K562 (cell line): Measurements from ENCODE around the gene LGR6. TPM values are rescaled to one million over a fixed set of nuclear protein-coding genes. Genes with fewer than 3 reads are reported as not detected.
A peak's percentile ranks its signal among the peaks of the same experiment; 100 is the strongest.

ENCODE experiments used
- CAMTA2 ChIP-seq: fragments of 250-450 bp; sonication (Bioruptor Pico); conservative IDR thresholded peaks from 2 replicates; pipeline ENCODE4 v1.5.1; 2022
- CXXC5 ChIP-seq: fragments of 250-450 bp; sonication (Bioruptor Pico); IDR thresholded peaks from 2 replicates; pipeline ENCODE4 v1.8.0; 2022; ENCODE audit warnings: inconsistent platforms, mild to moderate bottlenecking, moderate library complexity
- EGR1 ChIP-seq: fragments of 450-650 bp; conservative IDR thresholded peaks from 2 replicates; pipeline ENCODE4 v1.6.1; 2017; ENCODE audit warnings: mild to moderate bottlenecking
- EWSR1 ChIP-seq: fragments of 450-650 bp; IDR thresholded peaks from 2 replicates; pipeline ENCODE4 v1.6.1; 2018; ENCODE audit warnings: borderline replicate concordance, mild to moderate bottlenecking, low read depth, moderate library complexity; ENCODE audit not compliant: partially characterized antibody
- GABPA ChIP-seq: fragments of 200-800 bp; sonication (Bioruptor generic); conservative IDR thresholded peaks from 2 replicates; pipeline ENCODE4 v1.6.1; 2016; ENCODE audit warnings: low read depth, missing genetic modification characterization, missing compliant biosample characterization
- GATAD2A ChIP-seq: fragments of 450-650 bp; IDR thresholded peaks from 2 replicates; pipeline ENCODE4 v1.6.1; 2017
- KDM5B ChIP-seq: fragments of 200-600 bp; sonication (generic); IDR thresholded peaks from 2 replicates; pipeline ENCODE4 v1.6.1; 2012; ENCODE audit warnings: low read depth, mild to moderate bottlenecking, moderate library complexity, low read length, control low read depth, inconsistent platforms; ENCODE audit not compliant: insufficient replicate concordance
- KLF10 ChIP-seq: fragments of 250-450 bp; sonication (Bioruptor Pico); IDR thresholded peaks from 2 replicates; pipeline ENCODE4 v1.6.1; 2021; ENCODE audit warnings: matching md5 sums
- NCOA2 ChIP-seq, 2 experiments: fragments of 450-650 bp; IDR thresholded peaks; 2 replicates each; pipeline ENCODE4 v1.6.1; 2018; ENCODE audit warnings: mild to moderate bottlenecking in 2 of 2, moderate library complexity in 1 of 2; ENCODE audit not compliant: partially characterized antibody in 2 of 2
- NFE2 ChIP-seq: IDR thresholded peaks from 2 replicates; pipeline ENCODE4 v1.6.1; 2014; ENCODE audit warnings: antibody characterized with exemption, low read depth
- POLR2AphosphoS5 ChIP-seq: IDR thresholded peaks from 2 replicates; pipeline ENCODE4 v1.6.1; 2011; ENCODE audit warnings: mild to moderate bottlenecking, low read depth, low read length, moderate library complexity; ENCODE audit not compliant: control insufficient read depth, insufficient read depth
- POLR2B ChIP-seq: fragments of 450-650 bp; IDR thresholded peaks from 2 replicates; pipeline ENCODE4 v1.6.1; 2018; ENCODE audit warnings: low read depth; ENCODE audit not compliant: partially characterized antibody
- POLR2G ChIP-seq: fragments of 200-400 bp; formaldehyde crosslinking; IDR thresholded peaks from 2 replicates; pipeline ENCODE4 v1.6.1; 2017; ENCODE audit warnings: low read depth, mild to moderate bottlenecking, antibody characterized with exemption, low read length, moderate library complexity
- RBBP5 ChIP-seq: fragments of 200-600 bp; sonication (generic); IDR thresholded peaks from 2 replicates; pipeline ENCODE4 v1.6.1; 2012; ENCODE audit warnings: borderline replicate concordance, mild to moderate bottlenecking, low read length, control low read depth, inconsistent platforms; ENCODE audit not compliant: insufficient read depth, poor library complexity, severe bottlenecking
- TAF1 ChIP-seq: IDR thresholded peaks from 2 replicates; pipeline ENCODE4 v1.6.1; 2011; ENCODE audit warnings: mild to moderate bottlenecking, low read length, moderate library complexity; ENCODE audit not compliant: insufficient read depth, control insufficient read depth, severe bottlenecking; ENCODE audit errors: extremely low read depth
- ZNF445 ChIP-seq: fragments of 250-450 bp; sonication (Bioruptor Pico); IDR thresholded peaks from 2 replicates; pipeline ENCODE4 v1.4.0; 2020; ENCODE audit warnings: low read depth, mild to moderate bottlenecking, moderate library complexity
- ZNF644 ChIP-seq: fragments of 200-800 bp; sonication (Bioruptor generic); IDR thresholded peaks from 2 replicates; pipeline ENCODE4 v1.6.1; 2016; ENCODE audit warnings: low read depth, missing genetic modification characterization, missing compliant biosample characterization
- ZNF785 ChIP-seq: fragments of 250-450 bp; sonication (Bioruptor Pico); IDR thresholded peaks from 2 replicates; pipeline ENCODE4 v1.4.0; 2020; ENCODE audit warnings: mild to moderate bottlenecking
- polyA plus RNA-seq, 8 experiments: library from polyadenylated mRNA; depleted of rRNA in 4 of 8; stranded (reverse) in 5 of 8; unstranded in 3 of 8; fragments of >200 nt; fragmentation: Nextera tagmentation in 2 of 8; fragmentation: Illumina TruSeq in 1 of 8; extraction: Ambion mirVana in 2 of 8; extraction: Trizol in 1 of 8; gene quantifications; 2 replicates each; pipeline versions ENCODE4 v1.2.1 to v1.2.3, GENCODE V29; 2011 to 2014; ENCODE audit warnings: inconsistent platforms in 1 of 8, missing spikeins in 1 of 8
- total RNA-seq, 7 experiments: library from RNA; depleted of rRNA in 6 of 7; stranded (reverse); fragments of >200 nt in 6 of 7; fragmentation: Illumina TruSeq in 2 of 7; extraction: Trizol in 2 of 7; gene quantifications; 2 replicates each; pipeline versions ENCODE4 v1.2.1 to v1.2.3, GENCODE V29; 2011 to 2021; ENCODE audit warnings: low replicate concordance in 1 of 7
- TF ChIP-seq, protein P1 (sequence below): fragments of 200-800 bp; sonication (Bioruptor generic); IDR thresholded peaks from 2 replicates; pipeline ENCODE4 v1.6.1; 2017; ENCODE audit warnings: missing genetic modification characterization, missing compliant biosample characterization
- TF ChIP-seq, protein P2 (sequence below): sonication (generic); formaldehyde crosslinking; IDR thresholded peaks from 2 replicates; pipeline ENCODE4 v1.8.0; 2023; ENCODE audit warnings: missing genetic modification reagents, mild to moderate bottlenecking, borderline replicate concordance
- TF ChIP-seq, protein P3 (sequence below): sonication (generic); formaldehyde crosslinking; IDR thresholded peaks from 2 replicates; pipeline ENCODE4 v1.8.0; 2022; ENCODE audit warnings: missing genetic modification reagents, mild to moderate bottlenecking, moderate library complexity, borderline replicate concordance

Gene LGR6
- total and polyA plus RNA-seq, 9 of the 15 experiments (the other 6 are each of a cell fraction or from before 2014, with no cell fraction given), result 0.01 to 0.54 (median 0.17) TPM; not detected in 1

DNA sequence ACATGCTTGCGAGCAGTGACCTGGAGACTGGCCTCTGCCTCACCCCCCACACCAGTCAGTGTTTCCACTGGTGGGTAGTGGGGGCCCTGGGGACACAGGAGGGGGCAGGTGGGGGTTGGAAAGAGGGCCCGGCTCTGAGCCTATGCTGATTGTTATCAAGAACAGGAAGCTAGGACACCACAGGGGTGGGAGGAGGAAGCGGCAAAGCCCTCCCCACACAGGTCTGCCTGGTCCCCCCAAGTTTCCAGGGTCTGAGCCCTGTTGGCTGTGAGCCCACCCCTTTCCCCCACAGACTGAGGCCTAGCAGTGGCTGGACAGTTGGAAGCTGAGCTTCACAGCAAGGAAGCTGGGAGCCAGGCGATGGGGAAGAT lies 31.6 kb upstream of the LGR6 start (continued):
- TF ChIP-seq, protein P1, sequence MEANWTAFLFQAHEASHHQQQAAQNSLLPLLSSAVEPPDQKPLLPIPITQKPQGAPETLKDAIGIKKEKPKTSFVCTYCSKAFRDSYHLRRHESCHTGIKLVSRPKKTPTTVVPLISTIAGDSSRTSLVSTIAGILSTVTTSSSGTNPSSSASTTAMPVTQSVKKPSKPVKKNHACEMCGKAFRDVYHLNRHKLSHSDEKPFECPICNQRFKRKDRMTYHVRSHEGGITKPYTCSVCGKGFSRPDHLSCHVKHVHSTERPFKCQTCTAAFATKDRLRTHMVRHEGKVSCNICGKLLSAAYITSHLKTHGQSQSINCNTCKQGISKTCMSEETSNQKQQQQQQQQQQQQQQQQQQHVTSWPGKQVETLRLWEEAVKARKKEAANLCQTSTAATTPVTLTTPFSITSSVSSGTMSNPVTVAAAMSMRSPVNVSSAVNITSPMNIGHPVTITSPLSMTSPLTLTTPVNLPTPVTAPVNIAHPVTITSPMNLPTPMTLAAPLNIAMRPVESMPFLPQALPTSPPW (CRISPR knock-in tag), result peak; percentile 94
- TF ChIP-seq NFE2 (0 out of 2 replicates have a peak, but pooled peaks have one; percentile 19), RBBP5 (peak; percentile 31), TAF1 (peak; percentile 57), EGR1 (peak; percentile 34; the same call in 1 of the 2 replicates), GATAD2A (0 out of 2 replicates have a peak, but pooled peaks have one; percentile 34), CXXC5 (peak; percentile 14; the same call in 1 of the 2 replicates), KDM5B (peak; percentile 45), KLF10 (CRISPR knock-in tag) (no peak), POLR2B (peak; percentile 14), ZNF445 (CRISPR knock-in tag) (no peak), ZNF785 (no peak), CAMTA2 (no peak), EWSR1 (no peak), ZNF644 (tag) (peak; percentile 79; the same call in 1 of the 2 replicates), GABPA (tag) (peak; percentile 75), POLR2G (peak; percentile 43; the same call in 1 of the 2 replicates), POLR2AphosphoS5 (peak; percentile 33; the same call in 1 of the 2 replicates), NCOA2 (IDR thresholded peaks at IDR 0.05; ENCODE audit: partially characterized antibody in 2 of 2) (no peak)
- TF ChIP-seq, protein P2, sequence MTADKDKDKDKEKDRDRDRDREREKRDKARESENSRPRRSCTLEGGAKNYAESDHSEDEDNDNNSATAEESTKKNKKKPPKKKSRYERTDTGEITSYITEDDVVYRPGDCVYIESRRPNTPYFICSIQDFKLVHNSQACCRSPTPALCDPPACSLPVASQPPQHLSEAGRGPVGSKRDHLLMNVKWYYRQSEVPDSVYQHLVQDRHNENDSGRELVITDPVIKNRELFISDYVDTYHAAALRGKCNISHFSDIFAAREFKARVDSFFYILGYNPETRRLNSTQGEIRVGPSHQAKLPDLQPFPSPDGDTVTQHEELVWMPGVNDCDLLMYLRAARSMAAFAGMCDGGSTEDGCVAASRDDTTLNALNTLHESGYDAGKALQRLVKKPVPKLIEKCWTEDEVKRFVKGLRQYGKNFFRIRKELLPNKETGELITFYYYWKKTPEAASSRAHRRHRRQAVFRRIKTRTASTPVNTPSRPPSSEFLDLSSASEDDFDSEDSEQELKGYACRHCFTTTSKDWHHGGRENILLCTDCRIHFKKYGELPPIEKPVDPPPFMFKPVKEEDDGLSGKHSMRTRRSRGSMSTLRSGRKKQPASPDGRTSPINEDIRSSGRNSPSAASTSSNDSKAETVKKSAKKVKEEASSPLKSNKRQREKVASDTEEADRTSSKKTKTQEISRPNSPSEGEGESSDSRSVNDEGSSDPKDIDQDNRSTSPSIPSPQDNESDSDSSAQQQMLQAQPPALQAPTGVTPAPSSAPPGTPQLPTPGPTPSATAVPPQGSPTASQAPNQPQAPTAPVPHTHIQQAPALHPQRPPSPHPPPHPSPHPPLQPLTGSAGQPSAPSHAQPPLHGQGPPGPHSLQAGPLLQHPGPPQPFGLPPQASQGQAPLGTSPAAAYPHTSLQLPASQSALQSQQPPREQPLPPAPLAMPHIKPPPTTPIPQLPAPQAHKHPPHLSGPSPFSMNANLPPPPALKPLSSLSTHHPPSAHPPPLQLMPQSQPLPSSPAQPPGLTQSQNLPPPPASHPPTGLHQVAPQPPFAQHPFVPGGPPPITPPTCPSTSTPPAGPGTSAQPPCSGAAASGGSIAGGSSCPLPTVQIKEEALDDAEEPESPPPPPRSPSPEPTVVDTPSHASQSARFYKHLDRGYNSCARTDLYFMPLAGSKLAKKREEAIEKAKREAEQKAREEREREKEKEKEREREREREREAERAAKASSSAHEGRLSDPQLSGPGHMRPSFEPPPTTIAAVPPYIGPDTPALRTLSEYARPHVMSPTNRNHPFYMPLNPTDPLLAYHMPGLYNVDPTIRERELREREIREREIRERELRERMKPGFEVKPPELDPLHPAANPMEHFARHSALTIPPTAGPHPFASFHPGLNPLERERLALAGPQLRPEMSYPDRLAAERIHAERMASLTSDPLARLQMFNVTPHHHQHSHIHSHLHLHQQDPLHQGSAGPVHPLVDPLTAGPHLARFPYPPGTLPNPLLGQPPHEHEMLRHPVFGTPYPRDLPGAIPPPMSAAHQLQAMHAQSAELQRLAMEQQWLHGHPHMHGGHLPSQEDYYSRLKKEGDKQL (CRISPR knock-in tag), result 0 out of 2 replicates have a peak, but pooled peaks have one; percentile 7
- TF ChIP-seq, protein P3, sequence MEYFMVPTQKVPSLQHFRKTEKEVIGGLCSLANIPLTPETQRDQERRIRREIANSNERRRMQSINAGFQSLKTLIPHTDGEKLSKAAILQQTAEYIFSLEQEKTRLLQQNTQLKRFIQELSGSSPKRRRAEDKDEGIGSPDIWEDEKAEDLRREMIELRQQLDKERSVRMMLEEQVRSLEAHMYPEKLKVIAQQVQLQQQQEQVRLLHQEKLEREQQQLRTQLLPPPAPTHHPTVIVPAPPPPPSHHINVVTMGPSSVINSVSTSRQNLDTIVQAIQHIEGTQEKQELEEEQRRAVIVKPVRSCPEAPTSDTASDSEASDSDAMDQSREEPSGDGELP (CRISPR knock-in tag), result 0 out of 2 replicates have a peak, but pooled peaks have one; percentile 30
